T-helper 17 cell (primary cell): ENCODE measurements around the gene FRMD4A. TPM values are rescaled to one million over a fixed set of nuclear protein-coding genes. Genes with fewer than 3 reads are reported as not detected.

Experiments
- ATAC-seq: fragments of 150-1000 bp; cut with Tn5 transposase; 2 replicates; pipeline ENCODE4 v1.10.0; 2021; ENCODE audit warnings: mild to moderate bottlenecking, moderate library complexity
- DNase-seq, 3 donors: peaks; one replicate each; pipeline versions ENCODE4 v3.0.0 to v3.0.0-alpha.2; 2020 to 2021
- H3K9me3 ChIP-seq: one replicate; pipeline ENCODE4 v1.7.0; 2013; ENCODE audit warnings: low read length, mild to moderate bottlenecking; ENCODE audit not compliant: control insufficient read depth, poor library complexity, severe bottlenecking
- H3K27ac Mint-ChIP-seq: one replicate; pipeline ENCODE4 v1.8.0; 2022; ENCODE audit warnings: mild to moderate bottlenecking, moderate library complexity, mixed read lengths
- H3K27me3 Mint-ChIP-seq: one replicate; pipeline ENCODE4 v1.8.0; 2022; ENCODE audit warnings: mixed read lengths
- H3K36me3 Mint-ChIP-seq: one replicate; pipeline ENCODE4 v1.8.0; 2022; ENCODE audit warnings: low read depth, mixed read lengths
- H3K4me1 Mint-ChIP-seq: one replicate; pipeline ENCODE4 v1.8.0; 2022; ENCODE audit warnings: mild to moderate bottlenecking, mixed read lengths
- H3K4me3 Mint-ChIP-seq: one replicate; pipeline ENCODE4 v1.8.0; 2022; ENCODE audit warnings: mild to moderate bottlenecking, moderate library complexity, mixed read lengths
- total RNA-seq, 4 donors: library from RNA in 2 of 4; stranded (reverse) in 2 of 4; gene quantifications; one replicate each; pipeline ENCODE4 v1.2.3 and lab custom pipeline; 2022 to 2026

The FRMD4A gene
- total RNA-seq, 2 donors from 2014 or later: 1.3 to 2.7 TPM

DNA sequence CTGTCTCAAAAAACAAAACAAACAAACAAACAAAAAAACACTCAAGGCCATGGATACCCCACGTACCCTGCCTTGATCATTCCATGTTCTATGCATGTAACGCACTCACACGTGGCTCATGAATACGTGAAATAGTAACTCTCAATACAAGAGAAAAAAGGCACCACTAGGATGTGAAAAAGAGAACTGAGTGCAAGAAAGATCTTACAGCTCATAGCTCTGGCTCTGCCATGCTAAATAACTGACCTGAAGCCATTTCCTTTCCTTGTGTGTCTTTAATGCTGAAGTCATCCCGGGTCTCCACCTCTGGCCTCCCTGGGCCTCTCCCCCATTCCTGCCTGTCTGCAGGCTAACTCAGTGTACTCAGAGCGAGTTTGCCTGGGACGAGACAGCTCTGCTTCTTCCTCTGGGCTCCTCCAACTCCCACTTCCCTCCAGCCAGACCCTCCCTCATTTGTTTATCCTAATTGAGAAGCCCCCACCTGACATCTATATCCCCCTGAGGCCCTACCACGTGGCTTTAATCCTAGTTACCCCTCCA, 626.7 kb downstream of the FRMD4A start:
- Mint-ChIP-seq H3K27me3 (peaks cover 75% of the 10 kb centered on the region), H3K4me1 (peaks cover 16% of the 10 kb centered on the region), H3K4me3 (no peak overlapping the region), H3K27ac (no peak overlapping the region), H3K36me3 (no peaks in the 10 kb centered on the region)
- ATAC-seq: no peak
- H3K9me3 ChIP-seq: no peaks in the 10 kb centered on the region
- no peak for DNase-seq

DNA sequence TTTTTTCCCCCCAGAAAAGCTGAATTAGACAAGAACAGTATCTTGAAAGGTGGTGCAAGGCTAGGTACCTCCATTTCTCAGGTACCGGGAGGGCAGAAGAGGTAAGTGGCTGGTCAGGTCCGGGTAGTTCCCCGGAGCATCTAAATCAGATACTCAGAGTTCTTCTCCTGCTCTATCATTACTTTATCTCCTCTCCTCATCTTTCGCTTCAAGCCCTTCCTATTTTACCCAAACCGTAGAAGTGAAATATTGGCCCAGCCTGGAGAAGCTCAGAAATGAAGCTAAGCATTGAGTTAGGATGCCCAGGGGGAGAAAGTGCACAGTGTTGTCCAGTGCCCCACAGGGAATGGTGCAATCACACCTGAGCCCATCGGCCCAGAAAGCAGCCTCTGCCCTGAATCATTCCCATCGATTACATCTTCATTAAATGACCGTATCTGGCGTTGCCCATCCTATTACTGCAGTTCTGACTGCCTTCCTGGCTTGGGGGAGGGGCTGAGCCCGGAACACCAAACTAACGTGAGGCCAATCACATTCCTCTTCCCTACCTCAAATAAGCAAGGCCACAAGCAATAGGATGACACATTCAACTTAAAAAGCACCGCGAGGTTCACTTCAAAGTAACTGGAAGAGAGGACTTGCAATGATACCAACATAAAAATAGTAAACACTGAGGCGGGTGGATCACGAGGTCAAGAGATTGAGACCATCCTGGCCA, 627.5 kb downstream of the FRMD4A start:
- Mint-ChIP-seq H3K36me3 (no peaks in the 10 kb centered on the region), H3K4me3 (no peak overlapping the region), H3K27me3 (peaks cover 68% of the 10 kb centered on the region), H3K27ac (no peak overlapping the region), H3K4me1 (peaks cover 15% of the 10 kb centered on the region)
- H3K9me3 ChIP-seq: no peaks in the 10 kb centered on the region
- DNase-seq (no peak), ATAC-seq (no peak)

DNA sequence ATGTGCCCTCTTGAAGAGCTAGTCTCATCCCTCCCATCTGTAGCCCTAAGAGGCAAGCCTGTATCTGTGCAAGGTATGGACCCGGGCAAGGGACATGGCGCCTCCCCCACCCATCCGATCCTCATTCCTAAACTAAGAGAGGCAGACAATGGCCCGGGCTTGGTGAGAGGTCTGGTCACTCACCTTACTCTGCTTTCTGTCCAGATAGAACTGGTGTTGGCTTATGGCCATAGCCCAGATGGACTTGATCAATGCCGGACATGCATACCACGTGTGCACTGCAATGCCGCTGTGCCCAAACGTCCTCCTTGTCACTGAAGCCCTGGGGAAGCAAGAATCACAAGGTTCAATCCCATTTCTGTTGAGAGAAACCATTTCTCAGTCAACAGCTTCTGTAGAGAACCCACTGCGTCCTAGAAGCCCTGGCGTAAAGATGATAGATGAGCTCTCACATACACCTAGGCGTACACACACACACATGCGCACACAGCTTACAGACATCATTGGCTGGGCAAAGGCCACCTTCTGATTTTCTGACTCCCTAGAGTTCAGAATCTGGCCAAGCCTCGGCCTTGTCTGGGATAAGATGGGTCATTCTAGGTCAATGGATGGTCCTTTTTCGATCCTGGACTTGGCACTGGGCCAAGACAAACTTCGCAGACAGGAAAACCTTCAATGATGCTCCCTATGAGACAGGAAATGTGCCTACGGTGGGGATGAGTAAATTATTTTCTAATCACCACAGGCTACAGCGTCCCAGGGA, 629.4 kb downstream of the FRMD4A start:
- DNase-seq: no peak
- no peak overlapping the region for H3K27ac Mint-ChIP-seq
- no peak overlapping the region for H3K4me3 Mint-ChIP-seq
- peaks cover 56% of the 10 kb centered on the region for H3K27me3 Mint-ChIP-seq
- ATAC-seq: no peak
- H3K9me3 ChIP-seq: no peaks in the 10 kb centered on the region
- H3K36me3 Mint-ChIP-seq: no peaks in the 10 kb centered on the region
- H3K4me1 Mint-ChIP-seq: peaks cover 2% of the 10 kb centered on the region

DNA sequence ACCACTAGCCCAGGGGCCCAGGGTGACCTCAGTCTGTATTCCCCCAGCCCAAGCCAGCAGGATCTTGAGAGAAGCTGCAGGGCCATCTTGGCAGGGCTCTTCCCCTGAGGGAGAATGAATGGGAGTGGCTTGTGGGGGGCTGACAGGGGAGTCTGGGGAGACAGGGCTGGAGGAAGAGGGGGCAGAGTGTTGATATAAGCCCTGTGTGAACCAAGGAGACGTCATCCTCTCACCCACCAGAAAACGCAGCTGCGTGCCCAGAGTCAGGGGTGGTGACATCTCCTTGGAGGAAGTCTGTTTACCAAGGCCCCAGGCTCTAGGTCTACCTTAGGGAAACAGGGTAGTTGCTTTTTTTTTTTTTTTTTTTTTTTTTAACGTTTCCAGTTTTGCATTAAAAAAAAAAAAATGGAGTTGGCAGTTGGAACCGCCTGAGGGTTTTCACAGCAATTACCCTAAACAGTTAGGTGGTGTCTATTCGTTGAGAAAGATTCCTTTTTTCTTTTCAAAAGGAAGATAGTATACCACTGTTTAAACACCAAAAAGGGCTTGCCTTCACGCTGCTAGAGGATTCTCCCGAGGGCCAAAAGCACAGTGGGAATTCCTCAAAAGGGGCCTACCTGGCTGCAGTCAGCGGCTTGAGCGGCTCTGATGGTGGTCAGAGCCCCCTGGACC, 630.1 kb downstream of the FRMD4A start:
- ATAC-seq (no peak), DNase-seq (no peak)
- H3K9me3 ChIP-seq: no peaks in the 10 kb centered on the region
- no peaks in the 10 kb centered on the region for H3K36me3 Mint-ChIP-seq
- peaks cover 48% of the 10 kb centered on the region for H3K27me3 Mint-ChIP-seq
- no peak overlapping the region for H3K4me3 Mint-ChIP-seq
- H3K27ac Mint-ChIP-seq: no peak overlapping the region
- H3K4me1 Mint-ChIP-seq: peaks cover 2% of the 10 kb centered on the region

DNA sequence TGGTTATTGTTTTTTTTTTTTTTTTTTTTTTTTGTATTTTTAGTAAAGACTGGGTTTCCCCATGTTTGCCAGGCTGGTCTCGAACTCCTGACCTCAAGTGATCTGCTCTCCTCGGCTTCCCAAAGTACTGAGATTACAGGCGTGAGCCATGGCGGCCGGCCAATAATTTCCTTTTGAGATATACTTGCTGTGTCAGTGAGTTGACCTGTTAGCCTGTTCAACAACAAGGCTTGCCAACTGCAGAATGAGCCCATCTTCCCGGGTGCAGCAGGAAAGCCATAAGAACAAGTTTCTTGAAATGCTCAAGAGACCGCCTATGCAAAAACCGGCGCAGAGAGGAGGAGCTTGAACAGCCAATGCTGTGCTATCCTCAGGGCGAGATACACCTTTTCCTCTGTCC, 631.5 kb downstream of the FRMD4A start:
- peaks cover 2% of the 10 kb centered on the region for H3K4me1 Mint-ChIP-seq
- no peak overlapping the region for H3K4me3 Mint-ChIP-seq
- DNase-seq (no peak), ATAC-seq (no peak)
- H3K36me3 Mint-ChIP-seq: no peaks in the 10 kb centered on the region
- peaks cover 36% of the 10 kb centered on the region for H3K27me3 Mint-ChIP-seq
- H3K9me3 ChIP-seq: no peaks in the 10 kb centered on the region
- no peak overlapping the region for H3K27ac Mint-ChIP-seq

DNA sequence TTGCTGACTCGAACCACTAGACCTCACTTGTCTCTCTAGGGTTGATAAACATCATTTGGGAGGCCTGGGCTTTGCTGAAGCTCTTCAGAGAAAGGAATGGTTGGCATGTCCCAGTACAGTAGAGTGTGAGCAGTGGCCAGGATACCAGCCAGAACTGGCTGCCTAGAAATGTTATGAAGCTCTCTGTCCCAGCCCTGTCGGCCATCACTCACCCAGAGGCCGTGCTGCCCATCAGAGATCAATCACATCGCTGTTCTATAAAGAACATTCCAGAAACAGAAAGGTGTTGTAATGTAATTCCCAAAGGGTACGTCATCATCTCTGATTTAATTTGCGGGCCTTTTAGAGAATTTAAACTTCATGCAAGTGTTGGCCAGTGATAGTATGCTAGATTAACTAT, 632.5 kb downstream of the FRMD4A start:
- H3K36me3 Mint-ChIP-seq: no peaks in the 10 kb centered on the region
- peaks cover 32% of the 10 kb centered on the region for H3K27me3 Mint-ChIP-seq
- no peak for ATAC-seq
- H3K9me3 ChIP-seq: no peaks in the 10 kb centered on the region
- H3K4me1 Mint-ChIP-seq: peaks cover 2% of the 10 kb centered on the region
- no peak overlapping the region for H3K27ac Mint-ChIP-seq
- DNase-seq: no peak
- H3K4me3 Mint-ChIP-seq: no peak overlapping the region

DNA sequence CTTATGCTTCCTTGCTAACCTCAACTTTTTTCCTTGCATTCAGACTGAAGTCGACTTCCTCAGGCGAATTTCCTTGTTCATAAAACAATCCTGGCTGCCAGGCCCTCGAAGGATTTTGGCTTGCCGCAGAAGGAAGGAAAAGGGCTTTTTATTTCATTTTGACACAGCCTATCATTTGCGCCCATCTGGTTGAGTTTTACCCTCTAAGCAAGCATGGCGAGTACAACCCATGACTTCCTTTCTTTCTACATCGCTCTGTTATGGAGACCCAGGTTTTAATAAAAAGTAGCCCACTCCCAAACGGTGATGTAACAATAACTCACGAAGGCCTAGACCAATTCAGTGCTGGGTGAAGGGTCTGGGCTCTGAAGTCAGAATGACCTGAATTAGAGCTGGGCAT, 634.7 kb downstream of the FRMD4A start:
- H3K9me3 ChIP-seq: no peaks in the 10 kb centered on the region
- no peak for ATAC-seq
- H3K36me3 Mint-ChIP-seq: no peaks in the 10 kb centered on the region
- no peak overlapping the region for H3K27ac Mint-ChIP-seq
- no peak for DNase-seq
- peaks cover 2% of the 10 kb centered on the region for H3K4me1 Mint-ChIP-seq
- H3K4me3 Mint-ChIP-seq: no peak overlapping the region
- H3K27me3 Mint-ChIP-seq: peaks cover 14% of the 10 kb centered on the region

DNA sequence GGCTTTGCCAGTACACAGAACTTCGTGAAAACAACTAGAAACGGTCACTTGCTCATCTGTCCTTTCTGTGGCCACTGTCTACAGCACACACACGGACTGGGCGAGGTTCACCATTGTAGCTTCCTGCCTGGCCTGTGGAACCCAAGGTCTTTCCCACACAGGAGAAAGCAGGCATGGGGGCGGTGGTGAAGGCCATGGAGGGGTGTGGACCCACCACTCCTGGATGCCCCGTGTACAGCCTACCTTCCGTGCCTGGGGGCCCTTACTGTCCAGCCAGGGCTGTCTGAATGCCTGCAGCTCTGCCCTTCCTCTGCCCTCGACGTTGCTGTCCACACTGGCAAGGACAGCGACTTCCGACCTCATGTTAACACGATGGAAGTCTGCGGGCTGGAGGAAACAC, 635.1 kb downstream of the FRMD4A start:
- ATAC-seq (no peak), DNase-seq (no peak)
- Mint-ChIP-seq H3K27me3 (peaks cover 14% of the 10 kb centered on the region), H3K4me3 (no peak overlapping the region), H3K4me1 (peaks cover 2% of the 10 kb centered on the region), H3K36me3 (no peaks in the 10 kb centered on the region), H3K27ac (no peak overlapping the region)
- no peaks in the 10 kb centered on the region for H3K9me3 ChIP-seq

DNA sequence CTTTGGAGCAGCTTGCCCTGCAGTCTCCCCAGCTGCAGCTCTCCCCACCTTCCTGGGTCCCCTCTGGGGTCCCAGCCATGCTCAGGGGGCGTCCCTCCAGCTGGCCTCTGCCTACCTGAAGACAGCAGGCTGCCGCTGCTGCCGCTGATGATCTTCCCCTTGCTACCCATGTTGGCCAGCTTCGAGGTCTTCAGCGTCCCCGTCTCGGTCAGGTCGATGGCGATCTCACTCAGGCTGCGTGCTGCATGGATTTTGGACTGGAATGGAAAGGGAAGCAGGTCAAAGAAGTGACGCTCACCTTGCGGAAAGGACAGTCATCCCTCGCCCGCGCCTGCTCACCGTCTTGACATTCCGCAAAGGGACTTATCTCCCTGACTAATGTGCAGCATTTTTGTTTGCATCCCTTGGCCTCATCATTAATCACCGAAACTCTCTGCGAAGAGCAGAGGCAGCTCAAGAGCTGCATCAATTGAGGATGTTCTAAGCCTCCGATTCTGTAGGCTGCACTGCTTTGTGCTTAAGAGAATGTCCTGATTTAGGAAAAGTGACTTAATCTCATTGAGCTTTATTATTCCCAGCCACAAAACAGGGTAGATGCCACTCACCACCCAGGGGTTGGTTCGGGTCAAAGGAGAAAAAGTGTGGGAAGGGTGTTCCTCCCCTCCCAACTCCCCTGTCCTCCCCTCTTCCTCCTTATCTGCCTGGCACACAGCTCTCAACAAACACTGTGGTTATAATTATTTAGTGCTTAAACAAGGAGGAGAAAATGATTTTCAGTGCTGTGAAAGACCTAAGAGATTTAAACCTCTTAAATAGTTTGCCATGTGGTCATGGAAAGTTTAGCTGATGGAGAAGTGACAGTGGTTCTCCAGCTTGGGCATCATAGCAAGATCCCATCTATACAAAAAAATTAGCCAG, 636.7 kb downstream of the FRMD4A start:
- no peaks in the 10 kb centered on the region for H3K36me3 Mint-ChIP-seq

DNA sequence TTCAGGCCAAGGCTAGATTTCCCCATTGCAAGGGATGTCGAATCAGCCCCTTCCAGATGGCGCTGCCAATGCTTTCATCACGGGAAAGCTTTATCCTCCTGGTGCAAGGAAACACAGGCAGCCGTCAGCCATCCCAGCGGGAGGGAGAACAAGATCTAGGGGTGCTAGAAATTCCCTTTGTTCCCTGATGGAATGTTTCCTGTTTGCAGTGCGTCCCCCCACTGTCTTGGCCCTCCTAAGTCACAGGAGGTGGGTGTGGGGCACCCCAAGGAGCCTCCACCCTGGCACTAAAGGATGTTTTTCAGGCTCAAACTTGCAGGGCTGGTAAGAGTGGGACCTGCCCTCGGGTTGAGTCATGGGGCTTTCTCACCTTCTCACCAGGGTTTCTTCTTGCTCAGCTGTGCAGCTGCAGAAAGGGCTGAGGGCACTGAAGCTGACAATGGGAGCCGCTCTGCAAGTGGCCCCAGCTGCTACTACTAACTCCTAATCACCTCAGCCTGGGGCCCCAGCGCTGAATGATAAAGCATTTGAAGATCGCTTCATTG, 640.4 kb downstream of the FRMD4A start:
- no peaks in the 10 kb centered on the region for H3K9me3 ChIP-seq
- Mint-ChIP-seq H3K27ac (no peak overlapping the region), H3K4me3 (no peak overlapping the region), H3K36me3 (no peaks in the 10 kb centered on the region), H3K4me1 (no peaks in the 10 kb centered on the region), H3K27me3 (peaks cover 7% of the 10 kb centered on the region)
- ATAC-seq (no peak), DNase-seq (no peak)

More for the DNA sequence above, 636.7 kb downstream of the FRMD4A start:
- DNase-seq (no peak), ATAC-seq (no peak)
- Mint-ChIP-seq H3K4me1 (peaks cover 2% of the 10 kb centered on the region), H3K27me3 (peaks cover 14% of the 10 kb centered on the region), H3K4me3 (no peak overlapping the region), H3K27ac (no peak overlapping the region)
- H3K9me3 ChIP-seq: no peaks in the 10 kb centered on the region

DNA sequence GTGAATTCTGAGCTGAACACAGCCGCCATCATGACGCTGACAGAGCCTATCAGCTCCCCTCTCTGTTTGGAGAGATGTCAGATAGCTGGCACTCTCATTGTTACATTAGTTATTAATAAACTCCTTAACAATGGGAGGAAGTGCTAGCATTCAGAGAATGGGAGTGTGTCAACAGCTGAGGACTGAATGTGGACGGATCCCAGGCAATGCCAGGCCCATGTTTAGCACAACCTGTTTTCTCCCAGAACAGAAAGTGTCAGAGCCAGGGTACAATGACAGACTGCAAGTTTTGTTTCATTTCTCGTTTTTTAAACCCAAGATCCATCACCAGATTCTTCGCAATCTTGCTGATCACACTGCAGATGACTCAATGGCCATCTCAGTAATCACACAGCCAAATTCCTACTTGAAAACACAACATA, 644.4 kb downstream of the FRMD4A start:
- H3K36me3 Mint-ChIP-seq: no peaks in the 10 kb centered on the region

DNA sequence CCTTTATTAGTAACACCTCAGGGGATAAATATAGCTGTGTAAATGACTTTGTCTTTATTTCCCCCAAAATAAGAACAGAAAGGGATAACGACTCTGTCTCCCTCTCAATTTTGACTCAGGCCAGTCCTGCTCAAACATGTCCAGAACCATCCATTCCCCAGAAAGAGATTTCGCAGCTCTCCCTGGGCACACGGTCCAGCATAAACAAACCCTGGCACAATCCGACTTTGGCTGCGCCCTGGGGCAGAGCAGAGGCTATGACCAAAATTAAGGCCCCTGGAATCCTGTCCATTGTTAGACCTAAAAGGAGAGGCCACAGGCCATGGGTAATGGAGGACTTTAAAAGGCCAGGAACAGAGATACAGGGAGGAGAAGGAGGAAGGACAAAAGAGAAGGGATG, 644.8 kb downstream of the FRMD4A start:
- H3K27ac Mint-ChIP-seq: no peak overlapping the region
- no peak for DNase-seq
- H3K4me1 Mint-ChIP-seq: no peaks in the 10 kb centered on the region
- H3K36me3 Mint-ChIP-seq: no peaks in the 10 kb centered on the region
- H3K9me3 ChIP-seq: no peaks in the 10 kb centered on the region
- no peak for ATAC-seq
- H3K27me3 Mint-ChIP-seq: peaks cover 13% of the 10 kb centered on the region
- no peak overlapping the region for H3K4me3 Mint-ChIP-seq

More for the DNA sequence above, 644.4 kb downstream of the FRMD4A start:
- H3K9me3 ChIP-seq: no peaks in the 10 kb centered on the region
- H3K4me1 Mint-ChIP-seq: no peaks in the 10 kb centered on the region
- H3K4me3 Mint-ChIP-seq: no peak overlapping the region
- DNase-seq (no peak), ATAC-seq (no peak)
- H3K27ac Mint-ChIP-seq: no peak overlapping the region
- peaks cover 9% of the 10 kb centered on the region for H3K27me3 Mint-ChIP-seq
